ENCODE results near the gene RIN1. TPM values are rescaled to one million over a fixed set of nuclear protein-coding genes. Genes with fewer than 3 reads are reported as not detected.

The RIN1 gene
- total and polyA plus RNA-seq, 2 donors (not counting 1 experiment from before 2014, with no cell fraction given) = 0.72 to 1.7 TPM

GRCh38 chr11:66366844-66367477 lies 30.7 kb upstream of the RIN1 start:
- TF ChIP-seq EZH2 (IDR thresholded peaks at IDR 0.05; ENCODE audit: borderline replicate concordance, insufficient read depth, low read depth, low read length, poor library complexity, severe bottlenecking) (no peak), CTCF (IDR thresholded peaks at IDR 0.05) (no peak)
- DNase-seq = no peak
- POLR2A ChIA-PET = interaction anchor here (0.6 kb wide), 1 partner anchor 542 kb away, joined by 4 read pairs; no protein-coding TSS in a partner anchor
- Histone ChIP-seq H3K27me3 (replicated peaks in 1 of 4; ENCODE audit: control extremely low read depth in 1 of 4, control insufficient read depth in 3 of 4, insufficient read depth in 4 of 4, low read length in 3 of 4) (no peaks in the 10 kb centered on the region), H3K27ac (ENCODE audit: low read length in 2 of 2) (no peak overlapping the region), H3K9ac (ENCODE audit: low read length) (no peak overlapping the region), H3K36me3 (replicated peaks in 1 of 2; ENCODE audit: control extremely low read depth in 1 of 2, control insufficient read depth in 1 of 2, extremely low read depth in 1 of 2, insufficient read depth in 2 of 2, low read length in 1 of 2) (no peaks in the 10 kb centered on the region), H3K4me3 (ENCODE audit: control extremely low read depth in 1 of 5, extremely low read depth in 1 of 5, insufficient read depth in 1 of 5, low read depth in 2 of 5, low read length in 4 of 5) (no peak overlapping the region), H3K4me1 (ENCODE audit: control insufficient read depth in 2 of 2, insufficient read depth in 2 of 2, low read length in 2 of 2) (peaks cover 4 to 7% of the 10 kb centered on the region in 2 donors), H3K4me2 (replicated peaks; ENCODE audit: low read depth, low read length, poor library complexity, severe bottlenecking) (no peak overlapping the region), H3K9me3 (ENCODE audit: control extremely low read depth in 1 of 3, control insufficient read depth in 2 of 3, insufficient read depth in 1 of 3, low read length in 2 of 3) (peaks cover 0 to 10% (median 0%) of the 10 kb centered on the region in 3 donors), H2AFZ (ENCODE audit: insufficient read depth, low read depth, low read length, poor library complexity, severe bottlenecking) (no peak overlapping the region), H4K20me1 (ENCODE audit: control insufficient read depth, insufficient read depth, low read length, poor library complexity, severe bottlenecking) (no peaks in the 10 kb centered on the region), H3K79me2 (ENCODE audit: control insufficient read depth, insufficient read depth, low read length) (no peaks in the 10 kb centered on the region)
- ATAC-seq (ENCODE audit: low read depth) = no peak
- peaks cover 3% of the 10 kb centered on the region for H3K4me1 Mint-ChIP-seq
- 100% methylated on average over 4 of the region's 8 CpGs for WGBS (ENCODE audit: insufficient coverage)
- intact Hi-C loops (cut with micrococcal nuclease) = no loop called here
- H3K4me3 Mint-ChIP-seq = no peak overlapping the region
- CTCF ChIA-PET = interaction anchor here (0.6 to 1.6 kb wide), 5 partner anchors 10 to 85 kb away, joined by 3 to 6 read pairs (median 3); no protein-coding TSS in a partner anchor
- no peak overlapping the region for H3K27ac Mint-ChIP-seq
- no peaks in the 10 kb centered on the region for H3K9me3 Mint-ChIP-seq (ENCODE audit: insufficient read depth)
- no peaks in the 10 kb centered on the region for H3K27me3 Mint-ChIP-seq
